Neural progenitor cell (in vitro differentiated cells): ENCODE results near the gene ENC1.

Experiments used
- EZH2 ChIP-seq: fragments of 200-600 bp; sonication (generic); IDR thresholded peaks from 2 replicates; pipeline ENCODE4 v1.6.1; 2017; ENCODE audit warnings: antibody characterized with exemption, mild to moderate bottlenecking, moderate library complexity
- EZH2phosphoT487 ChIP-seq: fragments of 200-600 bp; sonication (generic); IDR thresholded peaks from 2 replicates; pipeline ENCODE4 v1.6.1; 2017; ENCODE audit warnings: antibody characterized with exemption
- TF ChIP-seq, protein P1 (sequence below): fragments of 200-600 bp; sonication (generic); IDR thresholded peaks from 2 replicates; pipeline ENCODE4 v1.5.1; 2017; ENCODE audit warnings: antibody characterized with exemption, mild to moderate bottlenecking

DNA sequence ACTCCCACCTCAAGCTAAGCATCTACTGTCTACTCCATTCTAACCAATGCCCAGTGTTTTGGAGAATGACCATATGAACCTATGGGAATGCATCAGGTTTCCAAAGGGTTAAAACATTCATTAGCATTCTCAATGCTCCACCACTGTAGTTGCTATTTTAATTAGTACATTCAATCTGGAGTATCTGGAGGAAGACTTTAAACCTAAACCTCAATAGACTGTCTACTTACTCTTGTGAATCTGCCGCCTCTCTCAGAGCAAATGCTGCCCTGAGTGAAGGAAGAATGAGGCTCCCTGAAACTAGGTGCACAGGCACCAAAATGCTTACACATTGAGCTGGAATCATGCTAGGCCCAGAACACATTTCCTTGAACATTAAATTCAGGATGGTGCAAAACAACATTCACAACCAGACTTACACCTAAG is 2.0 kb downstream of the ENC1 start:
- TF ChIP-seq, protein P1, sequence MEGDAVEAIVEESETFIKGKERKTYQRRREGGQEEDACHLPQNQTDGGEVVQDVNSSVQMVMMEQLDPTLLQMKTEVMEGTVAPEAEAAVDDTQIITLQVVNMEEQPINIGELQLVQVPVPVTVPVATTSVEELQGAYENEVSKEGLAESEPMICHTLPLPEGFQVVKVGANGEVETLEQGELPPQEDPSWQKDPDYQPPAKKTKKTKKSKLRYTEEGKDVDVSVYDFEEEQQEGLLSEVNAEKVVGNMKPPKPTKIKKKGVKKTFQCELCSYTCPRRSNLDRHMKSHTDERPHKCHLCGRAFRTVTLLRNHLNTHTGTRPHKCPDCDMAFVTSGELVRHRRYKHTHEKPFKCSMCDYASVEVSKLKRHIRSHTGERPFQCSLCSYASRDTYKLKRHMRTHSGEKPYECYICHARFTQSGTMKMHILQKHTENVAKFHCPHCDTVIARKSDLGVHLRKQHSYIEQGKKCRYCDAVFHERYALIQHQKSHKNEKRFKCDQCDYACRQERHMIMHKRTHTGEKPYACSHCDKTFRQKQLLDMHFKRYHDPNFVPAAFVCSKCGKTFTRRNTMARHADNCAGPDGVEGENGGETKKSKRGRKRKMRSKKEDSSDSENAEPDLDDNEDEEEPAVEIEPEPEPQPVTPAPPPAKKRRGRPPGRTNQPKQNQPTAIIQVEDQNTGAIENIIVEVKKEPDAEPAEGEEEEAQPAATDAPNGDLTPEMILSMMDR: no peak
- no peak for TF ChIP-seq EZH2
- no peak for TF ChIP-seq EZH2phosphoT487
